H9 (cell line): ENCODE data around the gene MMP17. TPM values are rescaled to one million over a fixed set of nuclear protein-coding genes. Genes with fewer than 3 reads are reported as not detected.
A peak's percentile ranks its signal among the peaks of the same experiment; 100 is the strongest.

ENCODE experiments used
- DNase-seq: peaks from one replicate; pipeline ENCODE4 v3.0.0-alpha.2; 2017
- H2AFZ ChIP-seq: one replicate; pipeline ENCODE4 v1.6.1; 2013; ENCODE audit warnings: mild to moderate bottlenecking, low read length, control low read depth, moderate library complexity
- H2AK5ac ChIP-seq: 2 replicates; pipeline ENCODE4 v1.6.1; 2013; ENCODE audit warnings: low read length, control low read depth, mixed read lengths; ENCODE audit not compliant: insufficient read length
- H2BK120ac ChIP-seq: one replicate; pipeline ENCODE4 v1.6.1; 2013; ENCODE audit warnings: low read depth, mild to moderate bottlenecking, low read length, control low read depth, inconsistent platforms; ENCODE audit not compliant: poor library complexity, severe bottlenecking
- H2BK12ac ChIP-seq: 2 replicates; pipeline ENCODE4 v1.6.1; 2013; ENCODE audit warnings: low read length, control low read depth, mixed read lengths, low read depth; ENCODE audit not compliant: insufficient read length
- H2BK15ac ChIP-seq: 2 replicates; pipeline ENCODE4 v1.6.1; 2013; ENCODE audit warnings: low read depth, low read length, control low read depth
- H2BK20ac ChIP-seq: one replicate; pipeline ENCODE4 v1.6.1; 2013; ENCODE audit warnings: low read depth, mild to moderate bottlenecking, low read length, control low read depth, inconsistent platforms; ENCODE audit not compliant: poor library complexity, severe bottlenecking
- H2BK5ac ChIP-seq: 2 replicates; pipeline ENCODE4 v1.6.1; 2013; ENCODE audit warnings: low read length, control low read depth, mixed read lengths; ENCODE audit not compliant: insufficient read length
- H3K14ac ChIP-seq: 2 replicates; pipeline ENCODE4 v1.6.1; 2013; ENCODE audit warnings: low read length, control low read depth; ENCODE audit not compliant: insufficient read depth
- H3K18ac ChIP-seq: 2 replicates; pipeline ENCODE4 v1.6.1; 2013; ENCODE audit warnings: low read depth, mild to moderate bottlenecking, mixed read lengths, low read length, control low read depth; ENCODE audit not compliant: insufficient read length
- H3K23ac ChIP-seq: 2 replicates; pipeline ENCODE4 v1.6.1; 2013; ENCODE audit warnings: low read length, control low read depth, mixed read lengths, low read depth; ENCODE audit not compliant: insufficient read length
- H3K23me2 ChIP-seq: 2 replicates; pipeline ENCODE4 v1.6.1; 2013; ENCODE audit warnings: low read depth, mild to moderate bottlenecking, mixed read lengths, low read length, control low read depth; ENCODE audit not compliant: insufficient read length, poor library complexity, severe bottlenecking
- H3K27ac ChIP-seq: 2 replicates; pipeline ENCODE4 v1.5.1; 2013; ENCODE audit warnings: low read length, control low read depth, mixed read lengths, low read depth; ENCODE audit not compliant: insufficient read length
- H3K27me3 ChIP-seq: 2 replicates; pipeline ENCODE4 v1.6.1; 2013; ENCODE audit warnings: low read length, control low read depth, inconsistent platforms; ENCODE audit not compliant: insufficient read depth
- H3K4ac ChIP-seq: 2 replicates; pipeline ENCODE4 v1.6.1; 2013; ENCODE audit warnings: low read depth, mild to moderate bottlenecking, control low read depth, inconsistent platforms, low read length, moderate library complexity
- H3K4me1 ChIP-seq: 2 replicates; pipeline ENCODE4 v1.6.1; 2013; ENCODE audit warnings: low read length, control low read depth, inconsistent platforms; ENCODE audit not compliant: insufficient read depth
- H3K4me2 ChIP-seq: 2 replicates; pipeline ENCODE4 v1.6.1; 2013; ENCODE audit warnings: low read length, control low read depth, mixed read lengths; ENCODE audit not compliant: insufficient read length, insufficient read depth
- H3K56ac ChIP-seq: 2 replicates; pipeline ENCODE4 v1.6.1; 2013; ENCODE audit warnings: low read depth, mild to moderate bottlenecking, mixed read lengths, low read length, control low read depth; ENCODE audit not compliant: insufficient read length
- H3K79me1 ChIP-seq: 2 replicates; pipeline ENCODE4 v1.6.1; 2013; ENCODE audit warnings: low read depth, mild to moderate bottlenecking, moderate library complexity, low read length, control low read depth, inconsistent platforms; ENCODE audit not compliant: insufficient read depth, poor library complexity, severe bottlenecking
- H3K79me2 ChIP-seq: 2 replicates; pipeline ENCODE4 v1.6.1; 2013; ENCODE audit warnings: low read length, control low read depth, inconsistent platforms; ENCODE audit not compliant: insufficient read depth
- H3K9ac ChIP-seq: 2 replicates; pipeline ENCODE4 v1.6.1; 2013; ENCODE audit warnings: low read length, control low read depth, mixed read lengths; ENCODE audit not compliant: insufficient read length; ENCODE audit errors: extremely low read depth
- H3K9me3 ChIP-seq: one replicate; pipeline ENCODE4 v1.6.1; 2013; ENCODE audit warnings: low read depth, low read length, inconsistent platforms; ENCODE audit not compliant: control insufficient read depth
- H3T11ph ChIP-seq: one replicate; pipeline ENCODE4 v1.6.1; 2013; ENCODE audit warnings: mild to moderate bottlenecking, low read length, control low read depth, inconsistent platforms
- H4K20me1 ChIP-seq: one replicate; pipeline ENCODE4 v1.6.1; 2013; ENCODE audit not compliant: control insufficient read depth, insufficient read length, insufficient read depth
- H4K5ac ChIP-seq: 2 replicates; pipeline ENCODE4 v1.6.1; 2013; ENCODE audit warnings: low read depth, mild to moderate bottlenecking, mixed read lengths, low read length, control low read depth; ENCODE audit not compliant: insufficient read length
- H4K8ac ChIP-seq: replicated peaks from 2 replicates; pipeline ENCODE4 v1.6.1; 2013; ENCODE audit warnings: low read length, control low read depth, mixed read lengths, low read depth; ENCODE audit not compliant: insufficient read length
- H4K91ac ChIP-seq: 2 replicates; pipeline ENCODE4 v1.6.1; 2013; ENCODE audit warnings: low read depth, mild to moderate bottlenecking, moderate library complexity, mixed read lengths, low read length, control low read depth; ENCODE audit not compliant: insufficient read length
- H3K27ac Mint-ChIP-seq, 3 experiments: 2 replicates in 2 of 3; 3 replicates in 1 of 3; pipeline ENCODE4 v1.8.0; 2020 to 2021; ENCODE audit warnings: mixed read lengths in 3 of 3, mild to moderate bottlenecking in 1 of 3, moderate library complexity in 1 of 3
- H3K27me3 Mint-ChIP-seq: 2 replicates; pipeline ENCODE4 v1.8.0; 2021; ENCODE audit warnings: low read depth, mild to moderate bottlenecking, moderate library complexity, mixed read lengths
- H3K36me3 Mint-ChIP-seq, 3 experiments: 2 replicates in 2 of 3; 3 replicates in 1 of 3; pipeline ENCODE4 v1.8.0; 2020 to 2021; ENCODE audit warnings: low read depth in 3 of 3, mixed read lengths in 3 of 3; ENCODE audit not compliant: insufficient read depth in 1 of 3
- H3K4me1 Mint-ChIP-seq, 2 experiments: 2 replicates each; pipeline ENCODE4 v1.8.0; 2020; ENCODE audit warnings: mixed read lengths in 2 of 2
- H3K4me3 Mint-ChIP-seq, 2 experiments: 2 replicates in 1 of 2; 3 replicates in 1 of 2; pipeline ENCODE4 v1.8.0; 2020 to 2021; ENCODE audit warnings: mild to moderate bottlenecking in 2 of 2, mixed read lengths in 2 of 2, moderate library complexity in 1 of 2
- H3K9me3 Mint-ChIP-seq, 2 experiments: 2 replicates in 1 of 2; 3 replicates in 1 of 2; pipeline ENCODE4 v1.8.0; 2020; ENCODE audit warnings: mild to moderate bottlenecking in 2 of 2, mixed read lengths in 2 of 2, moderate library complexity in 1 of 2
- WGBS: extraction: QIAGEN DNeasy Blood & Tissue Kit; methylation state at CpG from one replicate; pipeline ENCODE4 v1.1.7; 2013; ENCODE audit warnings: missing lambda C conversion rate, low lambda C conversion rate, mixed read lengths; ENCODE audit not compliant: insufficient read length; ENCODE audit errors: extremely low coverage; 5-methylcytosine and 5-hydroxymethylcytosine counted together
- total RNA-seq: library from RNA; stranded (reverse); gene quantifications from 2 replicates; pipeline ENCODE4 v1.2.1, GENCODE V29; 2021
- TF ChIP-seq, protein P1 (sequence below): fragments of 200-600 bp; sonication (generic); conservative IDR thresholded peaks from 3 replicates; pipeline ENCODE4 v1.8.0; 2021; ENCODE audit warnings: antibody characterized with exemption, mild to moderate bottlenecking

The MMP17 gene
- total RNA-seq, 1 experiment from 2014 or later: 14.8 TPM

DNA sequence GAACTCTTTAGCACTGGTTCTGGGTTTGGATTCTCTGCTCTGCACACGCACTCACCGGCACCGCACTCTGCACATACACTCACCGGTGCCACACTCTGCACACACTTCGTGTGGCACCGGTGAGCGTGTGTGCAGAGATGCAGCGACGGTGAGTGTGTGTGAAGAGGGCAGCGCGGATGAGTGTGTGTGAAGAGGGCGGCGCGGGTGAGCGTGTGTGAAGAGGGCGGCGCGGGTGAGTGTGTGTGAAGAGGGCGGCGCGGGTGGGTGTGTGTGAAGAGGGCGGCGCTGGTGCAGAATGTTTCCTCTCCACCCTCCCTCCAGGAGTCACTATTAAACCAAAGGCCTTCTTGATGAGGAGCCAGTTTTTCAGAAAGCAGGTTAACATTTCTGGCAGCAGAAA lies 49.2 kb upstream of the MMP17 start:
- Histone ChIP-seq H3K23ac (no peak overlapping the region), H3K4me1 (peaks cover 9% of the 10 kb centered on the region; the same call in 1 of the 2 replicates), H3K56ac (no peak overlapping the region), H4K5ac (no peak overlapping the region), H3K9me3 (no peaks in the 10 kb centered on the region), H2BK120ac (no peak overlapping the region), H2BK5ac (no peak overlapping the region), H3K27ac (no peak overlapping the region), H3K9ac (no peak overlapping the region), H2BK20ac (no peak overlapping the region), H3K27me3 (no peaks in the 10 kb centered on the region), H4K20me1 (no peaks in the 10 kb centered on the region), H3K23me2 (no peaks in the 10 kb centered on the region), H3K18ac (no peak overlapping the region), H2BK15ac (no peak overlapping the region), H3K14ac (no peak overlapping the region), H2AK5ac (no peak overlapping the region), H4K91ac (no peak overlapping the region), H3T11ph (no peak overlapping the region), H3K4ac (no peak overlapping the region), H3K4me2 (no peak overlapping the region), H3K79me2 (no peaks in the 10 kb centered on the region), H2BK12ac (no peak overlapping the region), H2AFZ (no peak overlapping the region), H4K8ac (no peak overlapping the region), H3K79me1 (no peaks in the 10 kb centered on the region)
- DNase-seq: no peak
- Mint-ChIP-seq H3K9me3 (no peaks in the 10 kb centered on the region), H3K27ac (peak overlapping the region in 2 of 3 experiments; percentile 23 to 82; a peak in 3 of 7 replicates), H3K4me1 (peaks cover 22 to 23% of the 10 kb centered on the region in 2 experiments), H3K27me3 (no peaks in the 10 kb centered on the region), H3K4me3 (no peak overlapping the region), H3K36me3 (peaks cover 23 to 45% (median 31%) of the 10 kb centered on the region in 3 experiments; a peak in 6 of 7 replicates)
- TF ChIP-seq, protein P1, sequence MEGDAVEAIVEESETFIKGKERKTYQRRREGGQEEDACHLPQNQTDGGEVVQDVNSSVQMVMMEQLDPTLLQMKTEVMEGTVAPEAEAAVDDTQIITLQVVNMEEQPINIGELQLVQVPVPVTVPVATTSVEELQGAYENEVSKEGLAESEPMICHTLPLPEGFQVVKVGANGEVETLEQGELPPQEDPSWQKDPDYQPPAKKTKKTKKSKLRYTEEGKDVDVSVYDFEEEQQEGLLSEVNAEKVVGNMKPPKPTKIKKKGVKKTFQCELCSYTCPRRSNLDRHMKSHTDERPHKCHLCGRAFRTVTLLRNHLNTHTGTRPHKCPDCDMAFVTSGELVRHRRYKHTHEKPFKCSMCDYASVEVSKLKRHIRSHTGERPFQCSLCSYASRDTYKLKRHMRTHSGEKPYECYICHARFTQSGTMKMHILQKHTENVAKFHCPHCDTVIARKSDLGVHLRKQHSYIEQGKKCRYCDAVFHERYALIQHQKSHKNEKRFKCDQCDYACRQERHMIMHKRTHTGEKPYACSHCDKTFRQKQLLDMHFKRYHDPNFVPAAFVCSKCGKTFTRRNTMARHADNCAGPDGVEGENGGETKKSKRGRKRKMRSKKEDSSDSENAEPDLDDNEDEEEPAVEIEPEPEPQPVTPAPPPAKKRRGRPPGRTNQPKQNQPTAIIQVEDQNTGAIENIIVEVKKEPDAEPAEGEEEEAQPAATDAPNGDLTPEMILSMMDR: no peak
- no CpG with 5 or more reads among the region's 23 CpGs for WGBS
